Thoracic aorta (tissue), 2 donors: Measurements from ENCODE around the gene FAM163A. TPM values are rescaled to one million over a fixed set of nuclear protein-coding genes. Genes with fewer than 3 reads are reported as not detected.

Experiments
- ATAC-seq: fragments of 150-250 bp; one replicate; pipeline ENCODE4 v1.8.0; 2017; ENCODE audit warnings: low read depth; ENCODE audit not compliant: insufficient number of reproducible peaks, low FRiP score
- DNase-seq: peaks from one replicate; pipeline ENCODE4 v3.0.0-alpha.2; 2020; ENCODE audit warnings: low spot score
- H3K27ac ChIP-seq, 2 donors: fragments of 200-600 bp; sonication (generic); 1 replicate in 1 of 2; 2 replicates in 1 of 2; pipeline ENCODE4 v1.5.1; 2016; ENCODE audit warnings: mild to moderate bottlenecking in 2 of 2, moderate library complexity in 2 of 2
- H3K27me3 ChIP-seq: fragments of 200-600 bp; sonication (generic); replicated peaks from 2 replicates; pipeline ENCODE4 v1.6.0; 2016; ENCODE audit warnings: mild to moderate bottlenecking; ENCODE audit not compliant: insufficient read depth
- H3K36me3 ChIP-seq: fragments of 200-600 bp; sonication (generic); one replicate; pipeline ENCODE4 v1.5.1; 2016
- H3K4me1 ChIP-seq, 2 donors: fragments of 200-600 bp; sonication (generic); 1 replicate in 1 of 2; 2 replicates in 1 of 2; pipeline versions ENCODE4 v1.5.1 to v1.6.0; 2016; ENCODE audit warnings: low read depth in 2 of 2, mild to moderate bottlenecking in 1 of 2; ENCODE audit not compliant: control insufficient read depth in 1 of 2
- H3K4me3 ChIP-seq: fragments of 200-600 bp; sonication (generic); 2 replicates; pipeline ENCODE4 v1.5.1; 2016; ENCODE audit warnings: mild to moderate bottlenecking
- H3K9me3 ChIP-seq: fragments of 200-600 bp; sonication (generic); 2 replicates; pipeline ENCODE4 v1.5.1; 2016
- total RNA-seq, 2 donors: library from RNA; depleted of rRNA; stranded (reverse); fragments of >200 nt; gene quantifications; one replicate each; pipeline versions ENCODE4 v1.1.0 to v1.2.3, GENCODE V29; 2016
- TF ChIP-seq, protein P1 (sequence below): fragments of 200-600 bp; sonication (generic); IDR thresholded peaks from one replicate; pipeline ENCODE4 v1.5.1; 2019; ENCODE audit warnings: antibody characterized with exemption

Gene FAM163A
- total RNA-seq, 2 donors from 2014 or later: not detected

GRCh38 chr1:179818260-179818659 lies 75.2 kb downstream of the FAM163A start:
- no peak overlapping the region for H3K27ac ChIP-seq
- no peaks in the 10 kb centered on the region for H3K27me3 ChIP-seq
- ATAC-seq (no peak), DNase-seq (no peak)
- TF ChIP-seq, protein P1, sequence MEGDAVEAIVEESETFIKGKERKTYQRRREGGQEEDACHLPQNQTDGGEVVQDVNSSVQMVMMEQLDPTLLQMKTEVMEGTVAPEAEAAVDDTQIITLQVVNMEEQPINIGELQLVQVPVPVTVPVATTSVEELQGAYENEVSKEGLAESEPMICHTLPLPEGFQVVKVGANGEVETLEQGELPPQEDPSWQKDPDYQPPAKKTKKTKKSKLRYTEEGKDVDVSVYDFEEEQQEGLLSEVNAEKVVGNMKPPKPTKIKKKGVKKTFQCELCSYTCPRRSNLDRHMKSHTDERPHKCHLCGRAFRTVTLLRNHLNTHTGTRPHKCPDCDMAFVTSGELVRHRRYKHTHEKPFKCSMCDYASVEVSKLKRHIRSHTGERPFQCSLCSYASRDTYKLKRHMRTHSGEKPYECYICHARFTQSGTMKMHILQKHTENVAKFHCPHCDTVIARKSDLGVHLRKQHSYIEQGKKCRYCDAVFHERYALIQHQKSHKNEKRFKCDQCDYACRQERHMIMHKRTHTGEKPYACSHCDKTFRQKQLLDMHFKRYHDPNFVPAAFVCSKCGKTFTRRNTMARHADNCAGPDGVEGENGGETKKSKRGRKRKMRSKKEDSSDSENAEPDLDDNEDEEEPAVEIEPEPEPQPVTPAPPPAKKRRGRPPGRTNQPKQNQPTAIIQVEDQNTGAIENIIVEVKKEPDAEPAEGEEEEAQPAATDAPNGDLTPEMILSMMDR: no peak
- H3K36me3 ChIP-seq: no peaks in the 10 kb centered on the region
- H3K9me3 ChIP-seq: no peaks in the 10 kb centered on the region
- H3K4me3 ChIP-seq: no peak overlapping the region
- peaks cover 4 to 20% of the 10 kb centered on the region in 2 donors for H3K4me1 ChIP-seq

DNA sequence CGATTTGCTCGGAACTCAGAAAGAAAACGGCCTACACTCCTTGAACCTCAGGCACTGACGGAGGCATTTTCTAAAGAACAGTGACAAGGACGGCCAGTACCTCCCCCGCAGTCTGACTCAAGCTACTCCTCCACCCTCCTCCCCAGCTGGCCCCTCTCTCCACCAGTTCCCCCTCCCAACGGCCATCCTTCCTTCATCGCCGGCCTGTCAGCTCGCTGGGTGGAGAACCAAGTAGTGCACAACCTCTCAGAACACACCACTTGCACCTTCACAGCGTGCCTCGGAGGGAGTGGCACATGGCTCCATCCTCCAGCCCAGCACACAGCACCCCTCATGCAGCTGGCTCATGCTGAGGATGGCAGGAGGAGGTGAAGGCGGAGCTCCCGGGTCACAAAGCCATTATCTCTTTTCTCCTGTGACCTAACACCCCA lies 75.7 kb downstream of the FAM163A start:
- peaks cover 4 to 20% of the 10 kb centered on the region in 2 donors for H3K4me1 ChIP-seq
- H3K4me3 ChIP-seq: no peak overlapping the region
- no peaks in the 10 kb centered on the region for H3K9me3 ChIP-seq
- ATAC-seq (no peak), DNase-seq (no peak)
- TF ChIP-seq, protein P1: no peak
- H3K36me3 ChIP-seq: no peaks in the 10 kb centered on the region
- H3K27me3 ChIP-seq: no peaks in the 10 kb centered on the region
- no peak overlapping the region for H3K27ac ChIP-seq

DNA sequence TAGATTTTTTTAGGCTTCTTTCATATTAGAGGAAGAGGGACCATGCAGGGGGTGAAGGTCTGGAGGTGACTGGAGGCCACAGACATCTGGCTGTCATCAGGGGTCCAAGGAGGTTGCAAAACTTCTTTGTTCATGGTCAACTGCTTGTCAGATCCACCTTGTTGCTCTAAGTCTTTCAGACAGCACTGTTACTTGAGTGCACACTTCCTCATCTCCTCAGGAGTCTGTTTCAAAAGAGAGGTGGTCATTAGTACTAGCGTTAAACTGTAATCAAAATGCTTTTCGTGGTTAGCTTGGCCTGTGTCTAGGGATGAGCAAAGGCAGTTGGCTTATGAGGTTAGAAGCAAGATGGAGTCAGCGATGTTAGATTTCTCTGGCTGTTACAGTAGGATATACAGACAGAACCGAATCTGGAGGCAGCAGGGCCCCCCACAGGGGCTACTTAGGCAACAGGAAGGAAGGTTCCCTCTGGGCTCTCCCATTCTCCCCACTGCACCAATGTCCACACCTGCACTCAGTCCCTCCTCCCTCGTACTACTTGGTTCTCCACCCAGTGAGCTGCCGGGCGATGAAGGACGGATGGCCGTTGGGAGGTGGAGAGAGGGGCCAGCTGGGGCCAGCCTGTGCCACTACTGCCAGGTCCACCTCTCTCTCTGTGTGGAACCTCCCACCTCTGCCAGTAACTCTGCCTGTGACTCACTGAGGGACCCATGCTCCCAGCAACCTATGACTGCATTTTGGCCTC lies 77.3 kb downstream of the FAM163A start:
- Histone ChIP-seq H3K27ac (no peak overlapping the region), H3K36me3 (no peaks in the 10 kb centered on the region), H3K27me3 (no peaks in the 10 kb centered on the region), H3K9me3 (no peaks in the 10 kb centered on the region), H3K4me3 (no peak overlapping the region), H3K4me1 (peaks cover 1 to 9% of the 10 kb centered on the region in 2 donors)
- TF ChIP-seq, protein P1: no peak
- ATAC-seq: no peak
- no peak for DNase-seq

DNA sequence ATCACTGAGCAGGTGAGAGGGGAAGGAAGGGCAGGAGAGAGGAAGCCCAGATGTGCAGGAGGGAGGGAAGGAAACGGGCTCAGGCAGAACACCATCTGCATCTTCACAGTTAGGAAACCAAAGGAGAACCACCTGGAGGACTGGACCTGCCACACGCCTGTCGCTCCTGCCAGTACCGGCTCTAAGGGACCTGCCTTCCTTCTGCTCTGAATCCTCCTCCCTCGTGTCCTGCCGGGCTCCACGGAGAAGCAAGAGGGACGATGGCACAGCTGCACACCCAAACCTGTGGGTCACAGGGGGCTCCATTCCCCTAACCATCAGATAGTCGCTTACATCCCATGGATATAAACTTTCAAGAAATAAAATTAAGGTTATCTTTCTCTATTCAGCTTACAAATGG lies 78.4 kb downstream of the FAM163A start:
- Histone ChIP-seq H3K4me3 (no peak overlapping the region), H3K27me3 (no peaks in the 10 kb centered on the region), H3K36me3 (no peaks in the 10 kb centered on the region), H3K27ac (no peak overlapping the region), H3K4me1 (no peaks in the 10 kb centered on the region), H3K9me3 (no peaks in the 10 kb centered on the region)
- ATAC-seq (no peak), DNase-seq (no peak)
- TF ChIP-seq, protein P1: no peak

DNA sequence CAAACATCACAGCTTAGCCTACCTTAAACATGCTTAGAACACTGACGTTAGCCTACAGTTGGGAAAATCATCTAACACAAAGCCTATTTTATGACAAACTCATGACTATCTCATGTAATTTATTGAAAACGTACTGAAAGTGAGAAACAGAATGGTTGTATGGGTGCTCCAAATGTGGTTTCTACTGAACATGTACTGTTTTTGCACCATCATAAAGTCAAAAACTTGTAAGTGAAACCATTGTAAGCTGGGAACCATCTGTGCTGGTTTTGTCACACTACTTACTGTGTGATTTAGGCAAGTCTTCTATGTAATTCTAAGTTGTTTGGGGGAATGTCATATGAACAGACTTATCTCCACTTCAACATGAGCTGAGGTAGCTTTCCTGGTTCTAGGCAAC lies 79.0 kb downstream of the FAM163A start:
- Histone ChIP-seq H3K27me3 (no peaks in the 10 kb centered on the region), H3K27ac (no peak overlapping the region), H3K36me3 (no peaks in the 10 kb centered on the region), H3K4me3 (no peak overlapping the region), H3K4me1 (no peaks in the 10 kb centered on the region), H3K9me3 (no peaks in the 10 kb centered on the region)
- TF ChIP-seq, protein P1: no peak
- no peak for DNase-seq
- ATAC-seq: no peak
